ENCODE results near the gene GABRB2. TPM values are rescaled to one million over a fixed set of nuclear protein-coding genes. Genes with fewer than 3 reads are reported as not detected.

GABRB2 gene
- total and polyA plus RNA-seq, 2 of the 13 experiments (the other 11 are each of a cell fraction or from before 2014, with no cell fraction given), result 0.01 TPM; not detected in 1

DNA sequence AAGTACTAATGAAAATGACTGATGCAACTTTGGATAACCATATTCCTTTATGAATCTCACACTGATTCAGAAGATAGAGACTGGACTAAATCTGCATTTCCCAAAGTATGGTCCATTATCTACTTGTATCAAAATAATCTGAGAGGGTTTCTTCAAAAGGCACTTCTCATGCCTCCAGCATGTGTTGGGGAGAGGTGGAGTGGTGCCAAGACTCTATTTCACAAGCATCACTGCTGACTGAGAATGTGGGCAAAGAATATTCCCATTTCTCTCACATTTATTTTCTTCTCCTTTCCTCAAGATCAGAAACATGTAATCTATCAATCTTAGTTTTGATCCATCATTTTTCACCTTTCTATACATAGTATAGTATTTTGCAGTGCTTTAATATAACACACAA lies 135.4 kb downstream of the GABRB2 start:
- CTCF ChIA-PET (ENCODE audit: low intra/inter-chr PET ratio, low total read pairs), result no interaction called here
- intact Hi-C loops (cut with micrococcal nuclease; ENCODE audit: unreplicated experiment) (no loop called here), in situ Hi-C loops (cut with HindIII; ENCODE audit: extremely low pct_ligation_motif_present, low pct_unique_long_range_greater_than_20kb) (no loop called here)
- Histone ChIP-seq H2AFZ (ENCODE audit: low read length) (no peak overlapping the region), H3K9ac (ENCODE audit: insufficient read depth, low read depth, low read length) (no peak overlapping the region), H3K36me3 (replicated peaks in 1 of 2; ENCODE audit: control insufficient read depth in 1 of 2, insufficient read depth in 2 of 2, low read length in 2 of 2) (no peaks in the 10 kb centered on the region), H3K79me2 (ENCODE audit: insufficient read depth, low read length) (no peaks in the 10 kb centered on the region), H3K27me3 (ENCODE audit: control insufficient read depth in 1 of 2, insufficient read depth in 2 of 2, low read length in 2 of 2) (no peaks in the 10 kb centered on the region), H4K20me1 (ENCODE audit: insufficient read depth, low read length) (no peaks in the 10 kb centered on the region), H3K9me3 (ENCODE audit: low read length) (no peaks in the 10 kb centered on the region), H3K4me1 (ENCODE audit: insufficient read depth, low read length) (no peaks in the 10 kb centered on the region), H3K4me3 (replicated peaks in 1 of 3; ENCODE audit: insufficient read depth in 1 of 3, low read depth in 2 of 3, low read length in 3 of 3) (no peak overlapping the region), H3K4me2 (ENCODE audit: low read depth, low read length) (no peak overlapping the region), H3K27ac (ENCODE audit: extremely low read length, insufficient read depth, low read length) (no peak overlapping the region)
- no peak for DNase-seq (ENCODE audit: low spot score)
- POLR2A ChIA-PET, result no interaction called here
- no peak for FAIRE-seq
- no peak for ATAC-seq
- TF ChIP-seq ZNF34 (CRISPR knock-in tag; IDR thresholded peaks at IDR 0.05; ENCODE audit: borderline replicate concordance) (no peak), ZFP62 (CRISPR knock-in tag; IDR thresholded peaks at IDR 0.05) (no peak), NFATC3 (CRISPR knock-in tag; IDR thresholded peaks at IDR 0.05) (no peak), RAD21 (CRISPR knock-in tag; IDR thresholded peaks at IDR 0.05) (no peak), KAT2B (IDR thresholded peaks at IDR 0.05; ENCODE audit: borderline replicate concordance, low read depth, low read length) (no peak), LCORL (IDR thresholded peaks at IDR 0.05) (no peak), LCORL (CRISPR knock-in tag; IDR thresholded peaks at IDR 0.05) (no peak), GTF2F1 (IDR thresholded peaks at IDR 0.05; ENCODE audit: low read length) (no peak), HCFC1 (IDR thresholded peaks at IDR 0.05; ENCODE audit: low read depth, low read length) (no peak), PHF21A (CRISPR knock-in tag; IDR thresholded peaks at IDR 0.05) (no peak), MAZ (IDR thresholded peaks at IDR 0.05; ENCODE audit: borderline replicate concordance, low read depth, low read length) (no peak), MAZ (CRISPR knock-in tag; IDR thresholded peaks at IDR 0.05; ENCODE audit: low read depth) (no peak)
- TF ChIP-seq, protein P1, sequence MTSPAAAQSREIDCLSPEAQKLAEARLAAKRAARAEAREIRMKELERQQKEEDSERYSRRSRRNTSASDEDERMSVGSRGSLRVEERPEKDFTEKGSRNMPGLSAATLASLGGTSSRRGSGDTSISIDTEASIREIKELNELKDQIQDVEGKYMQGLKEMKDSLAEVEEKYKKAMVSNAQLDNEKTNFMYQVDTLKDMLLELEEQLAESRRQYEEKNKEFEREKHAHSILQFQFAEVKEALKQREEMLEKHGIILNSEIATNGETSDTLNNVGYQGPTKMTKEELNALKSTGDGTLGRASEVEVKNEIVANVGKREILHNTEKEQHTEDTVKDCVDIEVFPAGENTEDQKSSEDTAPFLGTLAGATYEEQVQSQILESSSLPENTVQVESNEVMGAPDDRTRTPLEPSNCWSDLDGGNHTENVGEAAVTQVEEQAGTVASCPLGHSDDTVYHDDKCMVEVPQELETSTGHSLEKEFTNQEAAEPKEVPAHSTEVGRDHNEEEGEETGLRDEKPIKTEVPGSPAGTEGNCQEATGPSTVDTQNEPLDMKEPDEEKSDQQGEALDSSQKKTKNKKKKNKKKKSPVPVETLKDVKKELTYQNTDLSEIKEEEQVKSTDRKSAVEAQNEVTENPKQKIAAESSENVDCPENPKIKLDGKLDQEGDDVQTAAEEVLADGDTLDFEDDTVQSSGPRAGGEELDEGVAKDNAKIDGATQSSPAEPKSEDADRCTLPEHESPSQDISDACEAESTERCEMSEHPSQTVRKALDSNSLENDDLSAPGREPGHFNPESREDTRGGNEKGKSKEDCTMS (CRISPR knock-in tag; conservative IDR thresholded peaks at IDR 0.05), result no peak
- TF ChIP-seq, protein P2, sequence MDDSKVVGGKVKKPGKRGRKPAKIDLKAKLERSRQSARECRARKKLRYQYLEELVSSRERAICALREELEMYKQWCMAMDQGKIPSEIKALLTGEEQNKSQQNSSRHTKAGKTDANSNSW (CRISPR knock-in tag; IDR thresholded peaks at IDR 0.05; ENCODE audit: borderline replicate concordance), result no peak
- TF ChIP-seq, protein P3, sequence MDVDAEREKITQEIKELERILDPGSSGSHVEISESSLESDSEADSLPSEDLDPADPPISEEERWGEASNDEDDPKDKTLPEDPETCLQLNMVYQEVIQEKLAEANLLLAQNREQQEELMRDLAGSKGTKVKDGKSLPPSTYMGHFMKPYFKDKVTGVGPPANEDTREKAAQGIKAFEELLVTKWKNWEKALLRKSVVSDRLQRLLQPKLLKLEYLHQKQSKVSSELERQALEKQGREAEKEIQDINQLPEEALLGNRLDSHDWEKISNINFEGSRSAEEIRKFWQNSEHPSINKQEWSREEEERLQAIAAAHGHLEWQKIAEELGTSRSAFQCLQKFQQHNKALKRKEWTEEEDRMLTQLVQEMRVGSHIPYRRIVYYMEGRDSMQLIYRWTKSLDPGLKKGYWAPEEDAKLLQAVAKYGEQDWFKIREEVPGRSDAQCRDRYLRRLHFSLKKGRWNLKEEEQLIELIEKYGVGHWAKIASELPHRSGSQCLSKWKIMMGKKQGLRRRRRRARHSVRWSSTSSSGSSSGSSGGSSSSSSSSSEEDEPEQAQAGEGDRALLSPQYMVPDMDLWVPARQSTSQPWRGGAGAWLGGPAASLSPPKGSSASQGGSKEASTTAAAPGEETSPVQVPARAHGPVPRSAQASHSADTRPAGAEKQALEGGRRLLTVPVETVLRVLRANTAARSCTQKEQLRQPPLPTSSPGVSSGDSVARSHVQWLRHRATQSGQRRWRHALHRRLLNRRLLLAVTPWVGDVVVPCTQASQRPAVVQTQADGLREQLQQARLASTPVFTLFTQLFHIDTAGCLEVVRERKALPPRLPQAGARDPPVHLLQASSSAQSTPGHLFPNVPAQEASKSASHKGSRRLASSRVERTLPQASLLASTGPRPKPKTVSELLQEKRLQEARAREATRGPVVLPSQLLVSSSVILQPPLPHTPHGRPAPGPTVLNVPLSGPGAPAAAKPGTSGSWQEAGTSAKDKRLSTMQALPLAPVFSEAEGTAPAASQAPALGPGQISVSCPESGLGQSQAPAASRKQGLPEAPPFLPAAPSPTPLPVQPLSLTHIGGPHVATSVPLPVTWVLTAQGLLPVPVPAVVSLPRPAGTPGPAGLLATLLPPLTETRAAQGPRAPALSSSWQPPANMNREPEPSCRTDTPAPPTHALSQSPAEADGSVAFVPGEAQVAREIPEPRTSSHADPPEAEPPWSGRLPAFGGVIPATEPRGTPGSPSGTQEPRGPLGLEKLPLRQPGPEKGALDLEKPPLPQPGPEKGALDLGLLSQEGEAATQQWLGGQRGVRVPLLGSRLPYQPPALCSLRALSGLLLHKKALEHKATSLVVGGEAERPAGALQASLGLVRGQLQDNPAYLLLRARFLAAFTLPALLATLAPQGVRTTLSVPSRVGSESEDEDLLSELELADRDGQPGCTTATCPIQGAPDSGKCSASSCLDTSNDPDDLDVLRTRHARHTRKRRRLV (CRISPR knock-in tag; IDR thresholded peaks at IDR 0.05), result no peak
- TF ChIP-seq, protein P4, sequence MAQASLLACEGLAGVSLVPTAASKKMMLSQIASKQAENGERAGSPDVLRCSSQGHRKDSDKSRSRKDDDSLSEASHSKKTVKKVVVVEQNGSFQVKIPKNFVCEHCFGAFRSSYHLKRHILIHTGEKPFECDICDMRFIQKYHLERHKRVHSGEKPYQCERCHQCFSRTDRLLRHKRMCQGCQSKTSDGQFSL (CRISPR knock-in tag; IDR thresholded peaks at IDR 0.05), result no peak
- BruUV-seq (replicated peaks), result no TSS peak
